Endodermal cell (in vitro differentiated cells): ENCODE results near the gene RPGRIP1L. TPM values are rescaled to one million over a fixed set of nuclear protein-coding genes. Genes with fewer than 3 reads are reported as not detected.

Experiments
- DNase-seq: peaks from one replicate; pipeline ENCODE4 v3.0.0-alpha.2; 2017
- H3K27ac ChIP-seq: 2 replicates; pipeline ENCODE4 v1.5.1; 2013; ENCODE audit warnings: mild to moderate bottlenecking, low read depth, low read length, moderate library complexity
- H3K27me3 ChIP-seq: 2 replicates; pipeline ENCODE4 v1.6.1; 2013; ENCODE audit warnings: mild to moderate bottlenecking, low read length, moderate library complexity; ENCODE audit not compliant: insufficient read depth, control insufficient read depth, poor library complexity, severe bottlenecking
- H3K36me3 ChIP-seq: 2 replicates; pipeline ENCODE4 v1.7.0; 2013; ENCODE audit warnings: mild to moderate bottlenecking, low read length, moderate library complexity; ENCODE audit not compliant: control insufficient read depth, insufficient read depth
- H3K4me1 ChIP-seq: one replicate; pipeline ENCODE4 v1.7.0; 2013; ENCODE audit warnings: low read length; ENCODE audit not compliant: control insufficient read depth, insufficient read depth
- H3K4me3 ChIP-seq: 2 replicates; pipeline ENCODE4 v1.5.1; 2013; ENCODE audit warnings: mild to moderate bottlenecking, low read length, moderate library complexity
- H3K9ac ChIP-seq: 2 replicates; pipeline ENCODE4 v1.6.1; 2013; ENCODE audit warnings: mild to moderate bottlenecking, low read length, moderate library complexity; ENCODE audit not compliant: poor library complexity, severe bottlenecking; ENCODE audit errors: extremely low read depth
- H3K9me3 ChIP-seq: 2 replicates; pipeline ENCODE4 v1.6.1; 2013; ENCODE audit warnings: mild to moderate bottlenecking, low read length, moderate library complexity; ENCODE audit not compliant: control insufficient read depth
- H3K27ac Mint-ChIP-seq: 2 replicates; pipeline ENCODE4 v1.8.0; 2020; ENCODE audit warnings: mixed read lengths
- H3K27me3 Mint-ChIP-seq: 2 replicates; pipeline ENCODE4 v1.8.0; 2021; ENCODE audit warnings: mild to moderate bottlenecking, mixed read lengths; ENCODE audit not compliant: insufficient read depth
- H3K36me3 Mint-ChIP-seq: 2 replicates; pipeline ENCODE4 v1.8.0; 2020; ENCODE audit warnings: low read depth, mixed read lengths
- H3K4me1 Mint-ChIP-seq: 2 replicates; pipeline ENCODE4 v1.8.0; 2020; ENCODE audit warnings: mixed read lengths
- H3K4me3 Mint-ChIP-seq: 2 replicates; pipeline ENCODE4 v1.8.0; 2020; ENCODE audit warnings: mild to moderate bottlenecking, moderate library complexity, mixed read lengths
- H3K9me3 Mint-ChIP-seq: 2 replicates; pipeline ENCODE4 v1.8.0; 2020; ENCODE audit warnings: mild to moderate bottlenecking, mixed read lengths
- CTCF ChIP-seq: fragments of 200-600 bp; sonication (generic); conservative IDR thresholded peaks from 2 replicates; pipeline ENCODE4 v1.5.0; 2021; ENCODE audit warnings: antibody characterized with exemption, mild to moderate bottlenecking
- WGBS, 2 experiments: methylation state at CpG; one replicate each; pipeline versions ENCODE4 v1.1.5 to v1.1.7; 2013; ENCODE audit warnings: missing lambda C conversion rate in 2 of 2, mixed read lengths in 1 of 2; ENCODE audit not compliant: insufficient coverage in 1 of 2, insufficient read length in 1 of 2; 5-methylcytosine and 5-hydroxymethylcytosine counted together
- total RNA-seq, 2 donors: library from RNA; stranded (reverse); fragmentation: NEBNext Ultra II Directional in 1 of 2; extraction: Animal tissue kit (Norgen Biotek cat#: 25700) in 1 of 2; gene quantifications; 2 replicates in 1 of 2; 3 replicates in 1 of 2; pipeline ENCODE4 v1.2.1, GENCODE V29; 2021

Gene RPGRIP1L
- total RNA-seq, 2 donors from 2014 or later, result 15.9 to 19.8 TPM

GRCh38 chr16:53566552-53567245, 137.0 kb downstream of the RPGRIP1L start:
- 75 to 82% methylated on average over 4 to 5 of the region's 5 CpGs for WGBS, 2 experiments
- no peaks in the 10 kb centered on the region for H3K9me3 ChIP-seq
- H3K27me3 ChIP-seq, result no peaks in the 10 kb centered on the region
- peaks cover 5% of the 10 kb centered on the region for H3K4me1 Mint-ChIP-seq
- no peak overlapping the region for H3K27ac ChIP-seq
- H3K9me3 Mint-ChIP-seq, result peaks cover 26% of the 10 kb centered on the region
- H3K4me1 ChIP-seq, result no peaks in the 10 kb centered on the region
- no peaks in the 10 kb centered on the region for H3K36me3 ChIP-seq
- no peaks in the 10 kb centered on the region for H3K36me3 Mint-ChIP-seq
- DNase-seq, result no peak
- no peak overlapping the region for H3K9ac ChIP-seq
- TF ChIP-seq CTCF, result no peak
- no peak overlapping the region for H3K4me3 ChIP-seq
- H3K4me3 Mint-ChIP-seq, result no peak overlapping the region
- no peak overlapping the region for H3K27ac Mint-ChIP-seq
- H3K27me3 Mint-ChIP-seq, result no peaks in the 10 kb centered on the region

- Histone ChIP-seq H3K27ac (no peak overlapping the region), H3K9ac (no peak overlapping the region), H3K4me3 (no peak overlapping the region), H3K9me3 (peaks cover 8% of the 10 kb centered on the region), H3K36me3 (no peaks in the 10 kb centered on the region), H3K4me1 (no peaks in the 10 kb centered on the region), H3K27me3 (no peaks in the 10 kb centered on the region)
- no peaks in the 10 kb centered on the region for H3K27me3 Mint-ChIP-seq
- peaks cover 23% of the 10 kb centered on the region for H3K9me3 Mint-ChIP-seq
- DNase-seq, result no peak
- 88 to 89% methylated on average over 4 to 6 of the region's 8 CpGs for WGBS, 2 experiments
- H3K4me1 Mint-ChIP-seq, result peaks cover 11% of the 10 kb centered on the region
- no peak for TF ChIP-seq CTCF
- H3K36me3 Mint-ChIP-seq, result no peaks in the 10 kb centered on the region
- no peak overlapping the region for H3K4me3 Mint-ChIP-seq
- no peak overlapping the region for H3K27ac Mint-ChIP-seq
These were observed 138.3 kb downstream of the RPGRIP1L start for GRCh38 chr16:53565296-53565863.

- Mint-ChIP-seq H3K27ac (no peak overlapping the region), H3K27me3 (no peaks in the 10 kb centered on the region), H3K4me1 (peaks cover 11% of the 10 kb centered on the region), H3K9me3 (peaks cover 26% of the 10 kb centered on the region), H3K4me3 (no peak overlapping the region), H3K36me3 (no peaks in the 10 kb centered on the region)
- Histone ChIP-seq H3K27me3 (no peaks in the 10 kb centered on the region), H3K4me3 (no peak overlapping the region), H3K4me1 (no peaks in the 10 kb centered on the region), H3K27ac (no peak overlapping the region), H3K36me3 (no peaks in the 10 kb centered on the region), H3K9me3 (peaks cover 14% of the 10 kb centered on the region), H3K9ac (no peak overlapping the region)
- DNase-seq, result no peak
- WGBS, 2 experiments, result 65 to 75% methylated on average over 2 to 4 of the region's 4 CpGs
- TF ChIP-seq CTCF, result no peak
These were observed 140.2 kb downstream of the RPGRIP1L start for GRCh38 chr16:53563426-53563825.
